HepG2 (cell line): ENCODE measurements around the gene DDRGK1. TPM values are rescaled to one million over a fixed set of nuclear protein-coding genes. Genes with fewer than 3 reads are reported as not detected.

Experiments used
- AHR ChIP-seq: IDR thresholded peaks from 2 replicates; pipeline ENCODE4 v1.6.1; 2018; ENCODE audit warnings: missing genetic modification reagents, missing compliant biosample characterization
- CHD2 ChIP-seq: IDR thresholded peaks from 2 replicates; pipeline ENCODE4 v1.6.1; 2011; ENCODE audit warnings: low read depth, low read length, improper control_type of control experiment
- DDIT3 ChIP-seq: sonication (generic); formaldehyde crosslinking; IDR thresholded peaks from 2 replicates; pipeline ENCODE4 v1.4.0; 2020; ENCODE audit warnings: mild to moderate bottlenecking, missing genetic modification reagents
- HHEX ChIP-seq: IDR thresholded peaks from 2 replicates; pipeline ENCODE4 v1.6.1; 2016; ENCODE audit warnings: control low read depth
- JARID2 ChIP-seq: sonication (generic); formaldehyde crosslinking; IDR thresholded peaks from 2 replicates; pipeline ENCODE4 v1.8.1; 2023; ENCODE audit warnings: missing genetic modification reagents, inconsistent platforms; ENCODE audit not compliant: insufficient replicate concordance
- MNT ChIP-seq: fragments of 450-650 bp; IDR thresholded peaks from 2 replicates; pipeline ENCODE4 v1.6.1; 2016
- PLRG1 ChIP-seq: fragments of 450-650 bp; conservative IDR thresholded peaks from 2 replicates; pipeline ENCODE4 v1.6.1; 2016
- SOX6 ChIP-seq, 2 experiments: fragments of 450-650 bp in 1 of 2; sonication (generic) in 1 of 2; formaldehyde crosslinking in 1 of 2; IDR thresholded peaks; 2 replicates each; pipeline versions ENCODE4 v1.4.0 to v1.6.1; 2017 to 2020; ENCODE audit warnings: antibody characterized with exemption in 1 of 2, mild to moderate bottlenecking in 1 of 2, missing genetic modification reagents in 1 of 2
- TBX3 ChIP-seq: fragments of 450-650 bp; IDR thresholded peaks from 2 replicates; pipeline ENCODE4 v1.6.1; 2017; ENCODE audit warnings: antibody characterized with exemption, mild to moderate bottlenecking, inconsistent platforms, borderline replicate concordance
- ZGPAT ChIP-seq: IDR thresholded peaks from 2 replicates; pipeline ENCODE4 v1.6.1; 2016; ENCODE audit warnings: mild to moderate bottlenecking
- ZKSCAN8 ChIP-seq: IDR thresholded peaks from 2 replicates; pipeline ENCODE4 v1.6.1; 2016; ENCODE audit warnings: borderline replicate concordance, missing genetic modification reagents, missing compliant biosample characterization
- ZNF318 ChIP-seq: sonication (generic); formaldehyde crosslinking; IDR thresholded peaks from 2 replicates; pipeline ENCODE4 v1.4.0; 2020; ENCODE audit warnings: mild to moderate bottlenecking, missing genetic modification reagents
- ZNF563 ChIP-seq: sonication (generic); formaldehyde crosslinking; IDR thresholded peaks from 2 replicates; pipeline ENCODE4 v1.8.0; 2022; ENCODE audit warnings: mild to moderate bottlenecking, moderate library complexity, missing genetic modification reagents
- ZNF576 ChIP-seq: sonication (generic); formaldehyde crosslinking; IDR thresholded peaks from 2 replicates; pipeline ENCODE4 v1.4.0; 2020; ENCODE audit warnings: mild to moderate bottlenecking, missing genetic modification reagents
- ZNF598 ChIP-seq: sonication (generic); formaldehyde crosslinking; IDR thresholded peaks from 2 replicates; pipeline ENCODE4 v1.5.1; 2020; ENCODE audit warnings: mild to moderate bottlenecking, missing genetic modification reagents, borderline replicate concordance
- ZNF629 ChIP-seq: sonication (generic); formaldehyde crosslinking; conservative IDR thresholded peaks from 2 replicates; pipeline ENCODE4 v1.5.0; 2020; ENCODE audit warnings: missing genetic modification reagents
- ZSCAN31 ChIP-seq: sonication (generic); formaldehyde crosslinking; IDR thresholded peaks from 2 replicates; pipeline ENCODE4 v1.5.0; 2020; ENCODE audit warnings: low read depth, mild to moderate bottlenecking, missing genetic modification reagents
- polyA plus RNA-seq, 8 experiments: library from polyadenylated mRNA; depleted of rRNA in 3 of 8; stranded (reverse) in 7 of 8; unstranded in 1 of 8; fragments of >200 nt; fragmentation: Illumina TruSeq in 4 of 8; extraction: Trizol in 4 of 8; gene quantifications; 2 replicates each; pipeline versions ENCODE4 v1.2.1 to v1.2.3, GENCODE V29; 2011 to 2016; ENCODE audit warnings: low read depth in 4 of 8, missing spikeins in 1 of 8, mixed read lengths in 1 of 8; ENCODE audit not compliant: insufficient read depth in 1 of 8
- total RNA-seq, 5 experiments: library from RNA; depleted of rRNA; stranded (reverse); fragments of >200 nt; fragmentation: Illumina TruSeq; extraction: Trizol; gene quantifications; 2 replicates each; pipeline ENCODE4 v1.2.3, GENCODE V29; 2016; ENCODE audit warnings: low read depth in 1 of 5

Gene DDRGK1
- total and polyA plus RNA-seq, 2 of the 13 experiments (the other 11 are each of a cell fraction or from before 2014, with no cell fraction given): 96.7 to 149 TPM

- TF ChIP-seq DDIT3 (CRISPR knock-in tag): no peak
- peak; percentile 28 for TF ChIP-seq JARID2 (CRISPR knock-in tag)
- TF ChIP-seq ZKSCAN8: 0 out of 2 replicates have a peak, but pooled peaks have one; percentile 44
- TF ChIP-seq ZNF576 (CRISPR knock-in tag): peak; percentile 58
- peak; percentile 60 for TF ChIP-seq TBX3
- TF ChIP-seq AHR (CRISPR knock-in tag): peak; percentile 9
- 0 out of 2 replicates have a peak, but pooled peaks have one; percentile 82 for TF ChIP-seq ZNF318 (CRISPR knock-in tag)
- TF ChIP-seq HHEX (CRISPR knock-in tag): no peak
- TF ChIP-seq ZGPAT (CRISPR knock-in tag): peak; percentile 94
- peak; percentile 83; the same call in 1 of the 2 replicates for TF ChIP-seq ZSCAN31 (CRISPR knock-in tag)
- TF ChIP-seq SOX6 (IDR thresholded peaks at IDR 0.05): no peak
- TF ChIP-seq SOX6 (CRISPR knock-in tag; IDR thresholded peaks at IDR 0.05): peak; percentile 80
- TF ChIP-seq ZNF629: 0 out of 2 replicates have a peak, but pooled peaks have one; percentile 35
- peak; percentile 24; the same call in 1 of the 2 replicates for TF ChIP-seq CHD2
- TF ChIP-seq ZNF563 (CRISPR knock-in tag): peak; percentile 92
- no peak for TF ChIP-seq PLRG1
- TF ChIP-seq ZNF598 (CRISPR knock-in tag): 0 out of 2 replicates have a peak, but pooled peaks have one; percentile 70
- no peak for TF ChIP-seq MNT
These were observed 36.2 kb downstream of the DDRGK1 start (continued) for GRCh38 chr20:3168079-3168828.
